Measurements from ENCODE around the gene RETREG2.

- no peak for TF ChIP-seq CTCF (IDR thresholded peaks at IDR 0.05)
- TF ChIP-seq POLR2A (IDR thresholded peaks at IDR 0.05): no peak
These were observed 12.8 kb upstream of the RETREG2 start for GRCh38 chr2:219165058-219165911.

Measured in heart left ventricle (tissue), 13 donors.